GOT3 (cell line): ENCODE data around the gene ZNF655.
"Not testable (repeated sequence)": the region's sequence is repeated elsewhere in the genome, so short reads cannot be mapped to it uniquely, and the experiment has no call there.

Experiments
- DNase-seq: peaks from one replicate; lab custom pipeline; 2025; ENCODE audit warnings: mixed read lengths; lab: John Stamatoyannopoulos, UW

The ZNF655 gene, protein sequence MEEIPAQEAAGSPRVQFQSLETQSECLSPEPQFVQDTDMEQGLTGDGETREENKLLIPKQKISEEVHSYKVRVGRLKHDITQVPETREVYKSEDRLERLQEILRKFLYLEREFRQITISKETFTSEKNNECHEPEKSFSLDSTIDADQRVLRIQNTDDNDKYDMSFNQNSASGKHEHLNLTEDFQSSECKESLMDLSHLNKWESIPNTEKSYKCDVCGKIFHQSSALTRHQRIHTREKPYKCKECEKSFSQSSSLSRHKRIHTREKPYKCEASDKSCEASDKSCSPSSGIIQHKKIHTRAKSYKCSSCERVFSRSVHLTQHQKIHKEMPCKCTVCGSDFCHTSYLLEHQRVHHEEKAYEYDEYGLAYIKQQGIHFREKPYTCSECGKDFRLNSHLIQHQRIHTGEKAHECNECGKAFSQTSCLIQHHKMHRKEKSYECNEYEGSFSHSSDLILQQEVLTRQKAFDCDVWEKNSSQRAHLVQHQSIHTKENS

DNA sequence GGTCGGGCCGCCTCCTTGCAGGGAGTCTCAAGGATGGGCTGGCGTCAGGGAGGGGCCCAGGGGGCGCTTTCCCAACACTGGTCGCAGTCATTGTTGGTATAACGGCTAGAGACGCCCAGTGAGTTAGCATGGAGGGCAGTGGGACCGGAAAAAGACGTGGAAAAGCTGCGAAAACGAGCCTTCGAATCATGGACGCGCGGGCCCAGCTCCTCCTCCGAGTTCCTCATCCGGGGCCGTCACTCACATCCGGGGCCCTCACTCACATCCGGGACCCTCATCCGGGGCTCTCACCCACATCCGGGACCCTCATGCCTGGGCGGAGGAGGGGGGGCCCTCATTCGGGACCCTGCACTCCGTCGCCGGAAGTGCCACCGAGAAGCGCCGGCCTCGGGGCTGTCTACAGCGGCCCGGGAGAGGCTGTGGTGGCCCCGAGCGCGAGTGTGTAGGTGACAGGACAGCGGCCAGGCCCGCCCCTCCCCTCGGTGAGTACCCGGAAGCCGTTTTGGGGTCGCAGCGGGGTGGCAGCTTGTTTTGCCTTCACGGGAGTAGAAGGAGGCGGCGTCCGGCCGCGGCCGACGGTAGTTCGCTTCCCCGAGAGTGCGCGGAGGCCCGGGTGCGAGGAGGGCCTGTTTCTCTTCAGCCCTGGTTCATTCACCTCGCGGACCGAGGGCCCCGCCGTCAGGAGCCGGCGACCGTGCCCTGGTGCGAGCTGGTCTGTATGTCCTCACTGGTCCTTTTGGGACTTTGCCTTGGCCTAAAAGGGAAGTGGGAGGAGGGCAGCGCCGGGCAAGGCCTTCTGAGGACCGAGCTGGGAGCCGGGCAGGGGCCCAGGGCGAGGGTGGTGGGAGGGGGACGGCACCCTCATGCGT is at the start of gene ZNF655:
Gene ZNF655 (plus strand): TSS at position 337 of the 869 bp plus-strand sequence. CDS start 1,918 bp downstream, outside the sequence.
- DNase-seq, result peak; percentile 50

DNA sequence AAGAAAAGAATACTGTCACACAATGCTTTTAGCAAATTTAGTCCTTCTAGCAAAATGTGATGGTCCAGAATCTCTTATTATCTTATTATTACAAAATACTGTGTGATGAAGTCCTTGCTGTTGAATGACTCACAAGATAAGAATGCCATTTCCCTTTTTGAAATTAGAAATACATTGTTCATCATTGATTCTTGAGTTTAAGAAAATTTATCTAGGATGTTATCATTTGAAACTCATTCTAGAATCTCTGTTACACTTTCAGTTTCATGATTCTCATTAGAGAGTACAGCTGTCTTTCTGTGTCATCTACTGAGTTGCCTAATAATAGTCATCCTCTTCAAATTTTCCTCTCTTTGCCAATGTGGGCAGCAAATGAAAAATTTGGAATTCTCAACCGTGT is 44.4 kb upstream of the ZNF655 start:
- no peak for DNase-seq

DNA sequence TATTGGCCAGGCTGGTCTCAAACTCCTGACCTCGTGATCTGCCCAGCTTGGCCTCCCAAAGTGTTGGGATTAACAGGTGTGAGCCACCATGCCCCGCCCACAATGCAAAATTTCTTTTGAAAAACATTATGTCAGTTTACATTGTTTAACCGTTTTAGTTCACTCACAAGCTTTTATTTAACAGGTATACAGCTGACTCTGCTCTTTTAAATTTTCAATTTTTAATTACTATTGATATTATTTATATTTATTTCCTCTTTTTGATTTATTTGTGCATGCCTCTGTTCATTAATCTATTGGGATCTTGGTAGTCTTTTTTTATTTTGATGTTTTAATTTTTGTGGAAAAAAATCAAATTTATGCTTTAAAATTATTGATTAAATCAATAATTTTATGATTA is 37.0 kb upstream of the ZNF655 start:
- DNase-seq, result no peak

DNA sequence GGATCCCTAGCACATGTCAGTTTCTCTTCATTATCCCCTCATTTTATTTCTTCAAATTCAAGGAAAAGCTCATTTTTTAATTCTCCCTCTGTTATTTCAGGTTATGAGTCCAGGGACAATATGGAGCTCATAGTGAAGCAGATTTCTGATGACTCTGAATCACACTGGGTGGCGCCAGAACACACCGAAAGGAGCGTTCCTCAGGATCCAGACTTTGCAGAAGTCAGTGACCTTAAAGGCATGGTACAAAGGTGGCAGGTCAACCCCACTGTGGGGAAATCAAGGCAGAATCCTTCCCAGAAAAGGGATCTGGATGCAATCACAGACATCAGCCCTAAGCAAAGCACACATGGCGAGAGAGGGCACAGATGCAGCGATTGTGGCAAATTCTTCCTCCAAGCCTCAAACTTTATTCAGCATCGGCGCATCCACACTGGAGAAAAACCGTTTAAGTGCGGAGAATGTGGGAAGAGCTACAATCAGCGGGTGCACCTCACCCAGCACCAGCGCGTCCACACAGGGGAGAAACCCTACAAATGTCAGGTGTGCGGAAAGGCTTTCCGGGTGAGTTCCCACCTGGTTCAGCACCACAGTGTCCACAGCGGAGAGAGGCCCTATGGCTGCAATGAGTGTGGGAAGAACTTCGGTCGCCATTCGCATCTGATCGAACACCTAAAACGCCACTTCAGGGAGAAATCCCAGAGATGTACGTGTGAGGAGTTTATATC is 32.6 kb upstream of the ZNF655 start:
- no peak for DNase-seq

DNA sequence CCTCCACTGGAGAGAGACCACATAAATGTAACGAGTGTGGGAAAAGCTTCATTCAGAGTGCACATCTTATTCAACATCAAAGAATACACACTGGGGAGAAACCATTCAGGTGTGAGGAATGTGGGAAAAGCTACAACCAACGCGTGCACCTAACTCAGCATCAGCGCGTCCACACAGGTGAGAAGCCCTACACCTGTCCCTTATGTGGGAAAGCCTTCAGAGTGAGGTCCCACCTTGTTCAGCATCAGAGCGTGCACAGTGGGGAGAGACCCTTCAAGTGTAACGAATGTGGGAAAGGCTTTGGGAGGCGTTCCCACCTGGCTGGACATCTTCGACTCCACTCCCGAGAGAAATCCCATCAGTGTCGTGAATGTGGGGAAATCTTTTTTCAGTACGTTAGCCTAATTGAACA is 27.1 kb upstream of the ZNF655 start:
- no peak for DNase-seq

DNA sequence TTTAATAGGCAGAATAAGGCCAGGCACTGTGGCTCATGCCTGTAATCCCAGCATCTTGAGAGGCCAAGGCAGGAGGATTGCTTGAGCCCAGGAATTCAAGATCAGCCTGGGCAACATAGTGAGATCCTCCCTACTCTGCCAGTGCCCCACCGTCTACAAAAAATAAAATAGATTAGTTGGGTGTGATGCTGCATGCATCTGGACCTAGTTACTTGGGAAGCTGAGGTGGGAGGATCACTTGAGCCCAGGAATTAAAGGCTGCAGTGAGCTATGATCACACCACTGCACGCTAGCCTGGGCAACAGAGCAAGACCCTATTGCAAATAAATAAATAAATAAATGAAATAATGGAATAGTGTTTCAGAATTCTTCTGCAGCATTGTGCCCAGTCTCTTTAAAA is 22.8 kb upstream of the ZNF655 start:
- DNase-seq, result no peak

DNA sequence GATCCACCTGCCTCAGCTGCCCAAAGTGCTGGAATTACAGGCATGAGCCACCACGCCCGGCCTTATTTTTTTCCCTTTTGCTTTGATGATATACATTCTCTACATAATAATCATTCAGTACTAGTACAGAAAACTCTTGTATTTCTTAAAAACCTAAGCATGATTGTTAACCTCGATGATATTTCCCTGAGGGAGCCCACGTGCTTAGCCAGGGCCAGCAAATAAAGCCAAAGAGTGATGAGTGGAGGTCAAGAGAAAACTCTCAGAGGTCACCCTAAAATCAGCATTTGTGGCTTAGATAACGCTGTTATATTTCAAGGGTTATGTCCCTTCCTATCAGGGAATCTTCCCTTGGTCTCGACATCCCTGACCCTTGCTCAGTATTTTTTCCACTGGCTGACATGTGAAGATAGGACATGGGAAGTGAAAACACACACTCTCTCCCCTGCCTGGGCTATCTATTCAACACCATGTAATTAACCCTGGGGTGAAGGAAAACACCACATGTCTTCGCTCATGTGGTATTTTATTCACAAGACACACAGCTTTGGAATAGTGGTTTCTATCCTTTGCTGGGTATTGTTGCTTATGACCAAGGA is 19.1 kb upstream of the ZNF655 start:
- DNase-seq, result no peak

DNA sequence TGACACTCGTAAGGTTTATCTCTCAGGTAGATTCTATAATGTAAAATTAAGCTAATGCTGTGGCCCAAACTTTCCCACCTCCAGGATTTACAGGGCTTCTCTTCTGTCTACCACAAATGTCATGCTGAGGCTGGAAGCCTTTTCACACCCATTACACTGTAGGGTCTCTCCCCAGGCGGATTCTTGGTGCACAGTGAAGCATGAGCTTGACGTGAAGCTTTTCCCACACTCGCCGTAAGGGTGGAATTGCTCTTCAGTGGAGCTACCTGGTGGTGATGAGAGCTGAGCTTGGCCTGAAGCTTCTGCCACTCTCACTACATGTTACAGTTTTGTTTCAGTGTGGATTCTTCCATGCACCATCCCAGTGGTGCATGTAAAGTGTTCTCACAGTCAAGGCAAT is 17.9 kb upstream of the ZNF655 start:
- DNase-seq, result no peak

DNA sequence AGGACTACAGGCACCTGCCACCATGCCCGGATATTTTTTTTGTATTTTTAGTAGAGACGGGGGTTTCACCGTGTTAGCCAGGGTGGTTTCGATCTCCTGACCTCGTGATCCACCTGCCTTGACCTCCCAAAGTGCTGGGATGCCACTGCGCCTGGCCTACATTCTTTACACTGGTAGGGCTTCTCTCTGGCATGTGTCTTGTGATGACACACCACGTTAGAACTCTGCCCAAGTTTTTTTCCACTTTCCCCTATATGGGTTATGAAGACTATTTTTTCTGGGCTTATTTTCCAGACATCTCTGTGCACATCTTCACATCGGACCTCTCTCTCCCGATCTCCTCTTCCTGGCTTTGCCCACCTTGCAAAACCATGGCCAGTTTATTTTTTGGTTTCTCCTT is 17.2 kb upstream of the ZNF655 start:
- DNase-seq, result no peak

DNA sequence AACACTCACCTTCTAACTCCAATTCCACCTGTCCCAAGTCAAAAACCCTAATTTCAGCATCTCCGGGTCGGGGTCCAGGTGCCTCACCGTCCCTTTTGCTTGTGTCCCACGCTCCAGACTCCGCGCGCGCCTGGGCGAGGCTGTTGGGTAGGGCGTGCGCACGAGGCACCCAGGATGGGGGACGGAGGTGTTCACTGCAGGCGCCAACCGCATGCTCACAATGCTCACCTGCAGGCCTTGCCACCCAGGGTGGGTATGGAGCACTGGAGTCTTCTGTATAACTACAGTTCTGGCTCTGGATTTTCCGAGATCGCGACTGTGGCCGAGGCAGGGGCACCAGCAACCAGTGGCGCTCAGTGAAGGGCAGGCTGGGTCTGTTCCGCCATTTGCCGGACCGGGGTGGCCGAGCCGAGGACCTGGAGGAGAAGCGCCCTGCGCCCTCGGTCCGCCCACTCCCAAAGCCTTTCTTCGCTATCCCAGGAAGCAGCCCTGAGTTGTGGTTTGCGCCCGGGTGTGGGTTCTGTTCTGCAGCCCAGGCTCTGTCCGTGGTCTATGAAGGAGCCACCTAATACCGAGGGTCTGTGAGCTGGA is 15.3 kb upstream of the ZNF655 start:
- DNase-seq, result no peak

DNA sequence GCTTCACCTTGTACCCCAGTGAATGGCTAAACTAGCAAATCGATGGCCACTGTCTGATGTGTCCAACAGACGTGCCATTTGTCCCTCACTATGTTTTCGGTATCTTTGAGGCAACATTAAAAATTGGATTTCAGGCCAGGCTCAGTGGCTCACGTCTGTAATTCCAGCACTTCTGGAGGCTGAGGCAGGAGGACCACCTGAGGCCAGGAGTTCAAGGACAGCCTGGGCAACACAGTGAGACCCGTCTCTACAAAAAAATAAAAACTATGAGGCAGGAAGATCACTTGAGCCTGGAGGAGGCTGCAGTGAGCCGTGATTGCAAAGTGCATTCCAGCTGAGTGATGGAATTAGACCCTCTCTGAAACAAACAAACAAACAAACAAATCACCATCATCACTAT is 14.5 kb upstream of the ZNF655 start:
- no peak for DNase-seq

DNA sequence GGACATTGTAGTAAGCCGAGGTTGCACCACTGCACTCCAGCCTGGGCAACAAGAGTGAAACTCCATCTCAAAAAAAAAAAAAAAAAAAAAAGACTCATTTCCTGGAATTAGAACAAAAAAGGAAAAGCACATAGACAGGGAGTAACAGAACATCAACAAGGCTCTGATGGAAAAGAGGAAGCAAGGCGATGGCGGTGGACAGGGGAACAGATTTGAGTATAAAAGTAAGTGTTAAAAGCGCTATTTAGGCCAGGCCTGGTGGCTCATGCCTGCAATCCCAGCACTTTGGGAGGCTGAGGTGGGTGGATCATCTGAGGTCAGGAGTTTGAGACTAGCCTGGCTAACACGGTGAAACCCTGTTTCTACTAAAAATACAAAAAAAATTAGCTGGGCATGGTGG is 13.1 kb upstream of the ZNF655 start:
- DNase-seq, result not testable (repeated sequence)

DNA sequence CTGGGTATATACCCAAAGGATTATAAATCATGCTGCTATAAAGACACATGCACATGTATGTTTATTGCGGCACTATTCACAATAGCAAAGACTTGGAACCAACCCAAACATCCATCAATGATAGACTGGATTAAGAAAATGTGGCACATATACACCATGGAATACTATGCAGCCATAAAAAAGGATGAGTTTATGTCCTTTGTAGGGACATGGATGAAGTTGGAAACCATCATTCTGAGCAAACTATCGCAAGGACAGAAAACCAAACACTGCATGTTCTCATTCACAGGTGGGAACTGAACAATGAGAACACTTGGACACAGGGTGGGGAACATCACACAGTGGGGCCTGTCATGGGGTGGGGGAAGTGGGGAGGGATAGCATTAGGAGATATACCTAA is 8.9 kb upstream of the ZNF655 start:
- not testable (repeated sequence) for DNase-seq

DNA sequence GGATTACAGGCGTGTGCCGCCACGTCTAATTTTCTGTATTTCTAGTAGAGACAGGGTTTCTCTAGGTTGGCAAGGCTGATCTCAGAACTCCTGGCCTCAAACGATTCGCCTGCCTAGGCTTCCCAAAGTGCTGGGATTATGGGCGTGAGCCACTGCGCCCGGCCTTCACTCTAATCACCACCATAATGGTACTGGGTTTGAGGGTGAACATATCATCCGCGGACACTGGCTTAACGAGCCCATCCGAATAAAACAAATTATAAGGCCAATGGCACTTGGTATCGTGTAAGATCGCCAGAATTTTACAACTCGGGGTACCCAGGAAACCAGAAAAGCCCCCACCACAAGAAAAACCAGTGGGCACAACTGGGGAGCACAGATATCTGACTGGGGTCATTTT is 7.1 kb upstream of the ZNF655 start:
- DNase-seq, result no peak

DNA sequence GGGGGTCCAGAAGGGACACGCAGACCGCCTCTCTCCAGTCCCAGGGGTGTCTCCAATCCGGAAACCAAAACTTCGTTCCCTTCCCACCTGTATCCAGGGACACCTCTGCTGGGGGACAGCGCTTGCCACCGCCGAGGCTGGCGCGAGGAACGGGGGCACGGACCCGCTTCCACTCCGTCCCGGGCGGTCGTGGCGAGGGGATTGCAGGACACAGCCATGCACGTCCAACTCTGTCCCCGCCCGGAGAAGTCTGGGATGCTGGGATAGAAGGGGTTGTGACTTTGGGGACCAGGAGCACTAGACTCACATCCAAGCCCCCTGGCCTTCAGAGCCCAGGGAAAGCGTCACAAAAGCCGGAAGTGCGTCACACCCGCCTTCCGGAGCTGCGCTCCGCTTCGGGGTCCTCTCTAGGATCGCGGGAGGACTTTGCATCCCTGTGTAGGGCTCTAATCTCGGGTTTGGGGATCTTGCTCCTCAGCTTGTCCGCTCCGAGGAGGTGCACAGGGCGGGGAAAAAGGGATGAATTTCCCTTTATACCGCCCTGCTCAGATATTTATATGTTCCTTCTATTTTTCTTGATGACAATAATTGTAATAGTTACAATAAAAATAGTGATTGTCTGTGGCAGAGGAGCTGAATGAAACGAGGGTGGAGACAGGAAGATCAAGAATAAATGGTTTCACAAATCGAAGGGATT is 6.5 kb upstream of the ZNF655 start, which contains the start of gene FAM200A:
Gene FAM200A (minus strand): TSS at position 348 of the 697 bp plus-strand sequence. CDS start 3,707 bp downstream, outside the sequence.
- DNase-seq, result peak; percentile 19

DNA sequence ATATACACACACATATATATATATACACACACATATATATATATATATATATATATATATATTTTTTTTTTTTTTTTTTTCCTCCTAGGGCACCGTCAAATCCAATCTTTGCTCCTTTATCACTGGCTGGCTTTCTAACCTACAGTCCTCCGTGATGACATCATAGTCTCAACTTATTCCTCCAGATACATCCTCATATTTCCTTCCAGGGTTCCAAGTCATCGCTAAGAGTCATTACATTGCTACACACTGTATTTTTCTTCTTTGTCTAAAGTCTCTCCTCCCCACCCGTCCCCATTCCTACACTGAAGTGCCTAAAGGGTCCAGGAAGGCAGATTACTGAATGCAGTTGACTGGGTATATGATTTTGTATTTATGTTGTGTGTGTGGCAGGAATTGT is 5.4 kb upstream of the ZNF655 start:
- DNase-seq, result no peak

DNA sequence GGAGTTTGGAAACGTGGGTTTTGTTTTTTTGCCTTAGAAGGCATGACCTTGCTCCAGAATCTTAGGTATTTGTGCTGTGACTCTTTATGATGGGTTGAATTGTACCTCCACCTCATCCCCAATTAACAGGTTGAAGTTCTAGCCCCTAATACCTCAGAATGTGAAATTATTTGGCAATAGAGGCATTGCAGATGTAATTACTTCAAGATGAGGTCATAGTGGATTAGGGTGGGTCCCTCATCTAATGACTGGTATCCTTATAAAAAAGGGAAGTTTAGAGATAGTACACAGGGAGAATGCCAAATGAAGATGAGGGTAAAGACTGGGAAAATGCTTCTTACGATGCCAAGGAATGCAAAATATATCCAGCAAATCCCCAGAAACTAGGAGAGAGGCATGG is 3.5 kb upstream of the ZNF655 start:
- DNase-seq, result no peak

DNA sequence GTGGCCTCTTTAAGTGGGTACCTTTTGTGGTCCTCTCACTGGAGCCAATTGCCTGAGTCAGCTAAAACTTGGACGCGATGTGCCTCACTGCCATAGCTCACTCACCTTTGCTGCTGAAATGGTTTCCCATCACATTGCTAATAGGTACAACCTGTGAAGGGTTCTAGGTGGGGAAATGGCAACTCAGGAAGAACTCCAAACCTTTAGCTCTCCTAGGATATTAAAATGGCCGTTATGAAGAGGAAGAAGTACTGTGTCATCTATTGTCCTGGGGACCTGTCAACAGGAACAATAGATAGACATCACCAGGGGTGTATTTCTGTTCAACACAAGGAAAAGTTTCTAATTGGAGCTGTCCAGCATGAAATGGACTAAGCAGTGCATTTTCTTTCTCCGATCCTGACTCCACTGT is 1.2 kb upstream of the ZNF655 start:
- DNase-seq, result no peak

DNA sequence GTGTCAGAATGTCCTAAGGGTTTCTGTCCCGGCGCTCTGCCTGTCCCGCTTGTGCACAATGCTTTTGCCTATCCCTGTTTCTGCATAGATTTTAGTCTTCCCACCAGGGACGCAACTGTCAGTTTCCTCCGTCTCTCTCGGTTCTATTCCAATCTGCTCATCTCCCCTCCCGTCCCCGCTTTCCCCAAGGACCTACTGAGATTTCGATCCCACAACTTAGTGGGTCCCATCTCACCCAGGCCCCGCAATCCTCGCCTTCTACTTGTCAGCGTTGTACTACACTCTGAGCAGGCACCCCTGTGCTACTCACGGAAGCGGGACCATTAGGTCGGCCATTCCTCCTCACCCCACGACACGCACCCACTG is 519 bp upstream of the ZNF655 start:
- DNase-seq, result no peak

DNA sequence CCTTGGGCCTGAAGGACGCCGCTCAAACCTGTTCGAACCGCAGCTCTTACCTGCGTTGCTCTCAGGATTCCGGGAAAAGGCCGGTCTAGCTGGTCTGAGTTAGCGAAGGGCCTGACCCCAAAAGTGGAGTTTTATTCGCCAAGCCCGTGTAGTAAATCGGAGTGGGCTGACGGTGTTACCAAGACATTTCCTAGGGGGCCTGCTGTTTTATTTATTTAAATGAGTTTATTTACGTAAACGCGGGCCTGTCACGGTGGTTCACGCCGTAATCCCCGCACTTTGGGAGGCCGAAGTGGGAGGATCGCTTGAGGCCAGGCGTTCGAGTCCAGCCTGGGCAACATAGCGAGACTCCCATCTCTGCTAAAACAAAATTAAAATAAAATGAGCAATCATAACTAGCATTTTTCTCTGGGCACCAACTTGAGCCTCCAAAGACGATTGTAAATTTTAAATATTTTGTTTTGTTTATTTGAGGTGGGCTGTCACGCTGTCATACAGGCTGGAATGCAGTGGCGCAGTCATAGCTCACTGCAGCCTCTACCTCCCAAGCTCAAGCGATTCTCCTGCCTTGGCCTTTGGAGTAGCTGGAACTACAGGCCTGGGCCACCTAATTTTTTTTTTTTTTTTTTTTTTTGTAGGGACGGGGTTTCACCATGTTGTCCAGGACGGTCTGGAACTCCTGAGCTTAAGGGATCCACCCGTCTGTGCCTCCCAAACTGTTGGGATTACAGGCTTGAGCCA is 903 bp downstream of the ZNF655 start:
- DNase-seq, result no peak
